NT2/D1 (cell line): ENCODE data around the gene LRRTM2.

Experiments
- DNase-seq: peaks from one replicate; pipeline ENCODE4 v3.0.0-alpha.2; 2011; ENCODE audit warnings: low read depth, low spot score
- H3K27me3 ChIP-seq: 2 replicates; pipeline ENCODE4 v1.6.0; 2011; ENCODE audit warnings: mild to moderate bottlenecking; ENCODE audit not compliant: insufficient read length, insufficient read depth
- H3K36me3 ChIP-seq: 2 replicates; pipeline ENCODE4 v1.6.1; 2011; ENCODE audit warnings: mild to moderate bottlenecking, low read length, mixed read lengths; ENCODE audit not compliant: insufficient read depth, insufficient read length
- H3K4me1 ChIP-seq: 2 replicates; pipeline ENCODE4 v1.5.1; 2011; ENCODE audit not compliant: insufficient read depth, insufficient read length
- H3K4me3 ChIP-seq: 2 replicates; pipeline ENCODE4 v1.5.1; 2011; ENCODE audit warnings: low read depth; ENCODE audit not compliant: insufficient read length
- H3K9ac ChIP-seq: 2 replicates; pipeline ENCODE4 v1.6.0; 2011; ENCODE audit warnings: low read depth; ENCODE audit not compliant: insufficient read length
- H3K9me3 ChIP-seq: 2 replicates; pipeline ENCODE4 v1.5.1; 2011; ENCODE audit warnings: mild to moderate bottlenecking, low read length; ENCODE audit not compliant: insufficient read depth
- SUZ12 ChIP-seq: IDR thresholded peaks from 2 replicates; pipeline ENCODE4 v1.6.1; 2011; ENCODE audit not compliant: insufficient read length, insufficient read depth; ENCODE audit errors: extremely low read depth
- YY1 ChIP-seq: IDR thresholded peaks from 2 replicates; pipeline ENCODE4 v1.6.1; 2011; ENCODE audit not compliant: insufficient read length, insufficient read depth
- ZNF274 ChIP-seq: IDR thresholded peaks from 2 replicates; pipeline ENCODE4 v1.6.1; 2011; ENCODE audit warnings: mild to moderate bottlenecking, low read depth, low read length

The LRRTM2 gene

DNA sequence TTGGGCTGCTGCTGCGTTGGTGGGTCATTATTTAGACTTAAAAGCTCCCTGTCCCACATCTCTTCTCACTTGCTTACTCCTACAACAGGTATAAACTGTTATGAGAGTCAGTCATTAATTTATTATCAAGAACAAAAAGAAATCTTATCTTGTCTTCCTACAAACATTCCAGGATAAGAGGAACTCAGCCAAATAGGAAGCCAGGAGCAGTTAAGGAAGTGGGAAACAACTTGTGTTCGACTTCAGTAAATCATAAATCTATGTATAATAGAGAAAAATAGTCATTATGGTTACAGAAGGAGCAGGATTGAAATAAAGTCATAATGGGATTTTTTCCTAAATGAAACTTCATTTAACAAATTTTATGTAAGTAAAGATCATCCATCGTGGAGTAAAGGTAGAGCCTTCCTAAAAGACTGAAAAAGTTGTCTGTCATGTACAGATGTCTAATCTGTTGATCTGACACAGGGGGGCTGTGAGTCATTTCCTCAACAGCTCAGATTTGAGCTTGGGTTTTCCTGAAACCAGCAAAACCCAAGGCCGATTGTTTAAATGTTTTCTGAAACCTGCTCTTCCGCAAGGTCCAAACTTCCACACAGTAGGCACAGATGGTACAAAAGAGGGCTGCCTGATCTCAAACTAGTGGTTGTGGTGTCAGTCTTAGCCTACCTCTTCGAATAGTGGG, 25.3 kb upstream of the LRRTM2 start:
- Histone ChIP-seq H3K36me3 (peaks cover 12% of the 10 kb centered on the region), H3K4me3 (no peak overlapping the region), H3K9ac (no peak overlapping the region), H3K27me3 (no peaks in the 10 kb centered on the region), H3K4me1 (no peaks in the 10 kb centered on the region), H3K9me3 (no peaks in the 10 kb centered on the region)
- TF ChIP-seq SUZ12, result no peak
- no peak for TF ChIP-seq YY1
- TF ChIP-seq ZNF274, result no peak
- no peak for DNase-seq

DNA sequence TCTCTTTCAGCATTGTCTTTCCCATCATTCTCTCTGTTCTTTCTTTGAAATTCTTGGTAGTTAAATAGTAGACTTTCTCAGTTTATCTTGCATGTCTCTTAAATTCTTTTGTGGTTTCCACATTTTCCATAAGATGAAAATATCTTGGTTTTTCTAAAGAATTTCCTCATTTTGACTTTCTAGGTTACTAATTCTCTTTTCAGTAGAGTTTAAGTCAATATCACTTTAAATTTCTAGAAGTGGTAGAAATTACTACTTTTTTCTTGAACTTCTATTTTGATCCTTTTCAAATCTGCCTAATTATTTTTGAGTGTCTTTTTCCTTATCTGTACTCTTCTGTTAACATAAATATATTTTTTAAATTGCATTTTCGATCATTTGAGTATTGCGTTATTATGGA, 23.6 kb upstream of the LRRTM2 start:
- H3K36me3 ChIP-seq, result peaks cover 5% of the 10 kb centered on the region
- no peaks in the 10 kb centered on the region for H3K27me3 ChIP-seq
- TF ChIP-seq YY1 (no peak), SUZ12 (no peak), ZNF274 (no peak)
- H3K9ac ChIP-seq, result no peak overlapping the region
- DNase-seq, result no peak
- H3K4me3 ChIP-seq, result no peak overlapping the region
- no peaks in the 10 kb centered on the region for H3K4me1 ChIP-seq
- H3K9me3 ChIP-seq, result no peaks in the 10 kb centered on the region

DNA sequence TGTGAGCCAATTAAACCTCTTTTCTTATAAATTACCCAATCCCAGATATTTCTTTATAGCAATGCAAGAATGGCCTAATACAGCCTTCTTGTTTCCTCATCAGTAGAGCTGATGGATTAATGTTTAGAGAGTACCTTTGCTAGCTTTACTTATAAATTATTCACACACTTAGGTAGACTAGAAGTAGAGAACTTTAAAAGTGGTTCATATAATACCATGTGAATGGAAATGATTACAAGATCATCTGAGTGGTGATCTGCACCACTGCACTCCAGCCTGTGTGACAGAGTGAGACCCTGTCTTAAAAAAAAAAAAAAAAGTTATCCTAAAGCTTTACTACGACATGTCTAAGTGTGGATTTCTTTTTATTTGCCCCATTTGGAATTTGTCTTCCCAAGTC, 23.2 kb upstream of the LRRTM2 start:
- TF ChIP-seq YY1, result no peak
- no peak for TF ChIP-seq SUZ12
- TF ChIP-seq ZNF274, result no peak
- Histone ChIP-seq H3K9ac (no peak overlapping the region), H3K36me3 (peaks cover 4% of the 10 kb centered on the region), H3K4me3 (no peak overlapping the region), H3K4me1 (no peaks in the 10 kb centered on the region), H3K27me3 (no peaks in the 10 kb centered on the region), H3K9me3 (no peaks in the 10 kb centered on the region)
- DNase-seq, result no peak

DNA sequence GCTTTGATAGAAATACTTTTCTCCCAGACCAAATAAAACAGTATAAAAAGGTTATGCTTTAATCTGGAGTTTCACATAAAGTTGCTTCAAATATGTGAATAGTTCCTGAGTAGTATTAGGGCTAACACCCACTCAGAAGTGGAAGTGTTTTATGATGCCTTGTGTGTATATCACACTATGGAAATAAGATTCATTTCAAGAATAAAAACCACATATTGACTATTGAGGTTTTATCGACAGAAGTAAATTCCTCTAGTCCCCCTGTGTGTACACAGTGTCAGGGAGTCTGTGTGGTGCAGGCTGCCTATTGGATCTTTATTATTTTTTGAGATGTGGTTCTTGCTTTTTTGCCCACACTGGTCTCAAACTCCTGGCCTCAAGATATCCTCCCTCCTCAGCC, 20.8 kb upstream of the LRRTM2 start:
- Histone ChIP-seq H3K9ac (no peak overlapping the region), H3K27me3 (no peaks in the 10 kb centered on the region), H3K36me3 (peaks cover 15% of the 10 kb centered on the region), H3K4me1 (no peaks in the 10 kb centered on the region), H3K9me3 (peaks cover under 1% of the 10 kb centered on the region; the same call in 1 of the 2 replicates), H3K4me3 (no peak overlapping the region)
- no peak for DNase-seq
- TF ChIP-seq ZNF274 (no peak), YY1 (no peak), SUZ12 (no peak)

DNA sequence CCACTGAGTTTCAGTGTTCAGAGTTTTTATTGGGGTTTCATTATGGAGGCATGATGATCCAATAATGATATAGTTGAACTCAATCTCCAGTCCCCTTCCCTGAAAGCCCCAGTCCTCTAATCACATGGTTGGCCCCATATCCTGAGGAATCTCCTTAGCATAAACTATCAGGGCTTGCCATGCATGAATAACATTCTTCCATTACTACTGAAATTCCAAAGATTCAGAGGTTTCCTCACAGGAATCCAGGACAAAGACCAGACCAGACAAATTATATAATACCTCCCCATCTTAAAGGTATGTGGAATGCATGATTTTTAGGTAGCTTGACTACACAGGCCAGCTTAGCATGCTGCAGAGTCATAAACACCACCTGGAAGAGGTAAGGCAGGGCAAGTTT, 15.5 kb upstream of the LRRTM2 start:
- no peak overlapping the region for H3K4me3 ChIP-seq
- peaks cover 27% of the 10 kb centered on the region for H3K9me3 ChIP-seq
- H3K36me3 ChIP-seq, result peaks cover 48% of the 10 kb centered on the region
- no peak for TF ChIP-seq ZNF274
- TF ChIP-seq SUZ12, result no peak
- no peak for TF ChIP-seq YY1
- no peak overlapping the region for H3K9ac ChIP-seq
- H3K27me3 ChIP-seq, result no peaks in the 10 kb centered on the region
- DNase-seq, result no peak
- H3K4me1 ChIP-seq, result no peaks in the 10 kb centered on the region

DNA sequence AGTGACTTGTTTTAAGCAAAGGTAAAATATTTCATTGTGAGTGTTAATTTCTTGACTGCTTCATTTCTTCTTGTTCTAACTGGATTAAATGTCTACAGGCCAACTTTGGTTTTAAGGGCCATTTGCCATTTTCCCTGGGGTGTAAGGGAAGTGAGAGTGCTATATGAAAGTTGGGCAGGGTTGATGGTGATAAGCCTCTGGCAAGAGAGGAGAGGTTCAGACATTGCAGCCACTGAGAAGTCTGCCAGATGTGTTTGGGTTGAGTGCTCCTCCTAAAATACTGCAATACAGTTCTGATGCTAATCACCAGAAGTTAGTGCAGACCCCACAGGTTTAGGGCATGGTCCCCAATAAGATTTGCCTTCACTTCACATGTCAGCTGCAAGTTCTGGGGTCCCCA, 14.9 kb upstream of the LRRTM2 start:
- no peaks in the 10 kb centered on the region for H3K4me1 ChIP-seq
- no peak overlapping the region for H3K4me3 ChIP-seq
- H3K27me3 ChIP-seq, result no peaks in the 10 kb centered on the region
- peaks cover 27% of the 10 kb centered on the region for H3K9me3 ChIP-seq
- TF ChIP-seq YY1 (no peak), SUZ12 (no peak), ZNF274 (no peak)
- H3K9ac ChIP-seq, result no peak overlapping the region
- DNase-seq, result no peak
- peaks cover 48% of the 10 kb centered on the region for H3K36me3 ChIP-seq

DNA sequence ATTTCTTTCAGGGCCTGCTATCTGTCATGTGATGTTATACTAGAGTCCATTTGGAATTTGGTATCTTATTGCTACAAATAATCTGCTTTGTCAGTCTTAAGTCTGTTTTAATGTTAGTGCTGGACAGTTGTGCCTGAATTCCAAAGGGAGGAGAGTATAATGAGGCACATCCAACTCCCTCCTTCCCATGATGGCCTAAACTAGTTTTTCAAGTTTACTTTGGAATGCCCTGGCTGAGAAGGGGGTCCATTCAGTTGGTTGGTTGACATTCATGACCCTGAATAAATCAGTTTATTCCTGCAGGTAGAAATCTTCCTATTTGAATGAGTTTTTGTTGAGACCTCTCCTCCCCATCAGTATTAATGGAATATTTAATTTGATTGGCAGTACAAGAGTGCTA, 9.4 kb upstream of the LRRTM2 start:
- Histone ChIP-seq H3K4me1 (no peaks in the 10 kb centered on the region), H3K4me3 (no peak overlapping the region), H3K36me3 (peaks cover 23% of the 10 kb centered on the region), H3K9me3 (peaks cover 13% of the 10 kb centered on the region; the same call in 1 of the 2 replicates), H3K9ac (no peak overlapping the region), H3K27me3 (no peaks in the 10 kb centered on the region)
- TF ChIP-seq SUZ12 (no peak), ZNF274 (no peak), YY1 (no peak)
- DNase-seq, result no peak
